HEK293 (cell line): ENCODE measurements around the gene SLC9A9.

Experiments
- CTCF ChIA-PET: fragments of 350-600 bp; formaldehyde crosslinking; extraction: SDS; loops from one replicate; lab custom pipeline; 2021; ENCODE audit warnings: antibody characterized with exemption; lab: Yijun Ruan, JAX
- POLR2A ChIA-PET: fragments of 300-600 bp; formaldehyde crosslinking; extraction: SDS; loops from one replicate; lab custom pipeline; 2020; ENCODE audit warnings: antibody characterized with exemption, inconsistent platforms; lab: Yijun Ruan, JAX
- H3K27ac ChIP-seq: fragments of 200-500 bp; sonication (Bioruptor generic); 2 replicates; pipeline ENCODE4 v1.5.1; 2014; ENCODE audit warnings: low read depth, low read length, control low read depth, inconsistent platforms; ENCODE audit errors: extremely low read depth
- H3K36me3 ChIP-seq, 2 experiments: fragments of 200-500 bp in 1 of 2; sonication (Bioruptor generic) in 1 of 2; 1 replicate in 1 of 2; 2 replicates in 1 of 2; pipeline ENCODE4 v1.5.1; 2014 to 2017; ENCODE audit warnings: inconsistent platforms in 2 of 2, low read length in 2 of 2; ENCODE audit not compliant: control insufficient read depth in 2 of 2, insufficient read depth in 1 of 2
- H3K4me1 ChIP-seq: fragments of 200-500 bp; sonication (Bioruptor generic); 2 replicates; pipeline ENCODE4 v1.5.1; 2014; ENCODE audit warnings: mild to moderate bottlenecking, low read length, inconsistent platforms; ENCODE audit not compliant: control insufficient read depth, insufficient read depth
- H3K4me3 ChIP-seq: 2 replicates; pipeline ENCODE4 v1.5.1; 2011; ENCODE audit warnings: low read depth, mild to moderate bottlenecking, control low read depth, low read length, moderate library complexity
- H3K9me3 ChIP-seq: fragments of 200-500 bp; sonication (Bioruptor generic); 2 replicates; pipeline ENCODE4 v1.5.1; 2014; ENCODE audit warnings: low read depth, low read length, inconsistent platforms; ENCODE audit not compliant: control insufficient read depth, insufficient read depth
- INSM2 ChIP-seq: fragments of 450-650 bp; formaldehyde crosslinking; IDR thresholded peaks from 2 replicates; pipeline ENCODE4 v1.5.1; 2016; ENCODE audit warnings: missing biosample characterization, missing genetic modification characterization
- KLF1 ChIP-seq: fragments of 450-650 bp; formaldehyde crosslinking; IDR thresholded peaks from 2 replicates; pipeline ENCODE4 v1.5.1; 2016; ENCODE audit warnings: missing biosample characterization, missing genetic modification characterization
- SCRT1 ChIP-seq: fragments of 450-650 bp; formaldehyde crosslinking; IDR thresholded peaks from 2 replicates; pipeline ENCODE4 v1.5.1; 2016; ENCODE audit warnings: missing biosample characterization, missing genetic modification characterization, borderline replicate concordance
- SCRT2 ChIP-seq: fragments of 450-650 bp; formaldehyde crosslinking; IDR thresholded peaks from 2 replicates; pipeline ENCODE4 v1.5.1; 2016; ENCODE audit warnings: missing biosample characterization, missing genetic modification characterization
- ZBTB44 ChIP-seq: fragments of 450-650 bp; IDR thresholded peaks from 2 replicates; pipeline ENCODE4 v1.5.1; 2018; ENCODE audit warnings: missing biosample characterization, mild to moderate bottlenecking, missing genetic modification characterization
- ZBTB7A ChIP-seq: fragments of 450-650 bp; formaldehyde crosslinking; IDR thresholded peaks from 2 replicates; pipeline ENCODE4 v1.5.1; 2016; ENCODE audit warnings: low read depth, missing biosample characterization, missing genetic modification characterization
- ZFP69B ChIP-seq: fragments of 450-650 bp; formaldehyde crosslinking; IDR thresholded peaks from 2 replicates; pipeline ENCODE4 v1.5.1; 2016; ENCODE audit warnings: missing biosample characterization, missing genetic modification characterization
- ZNF16 ChIP-seq: fragments of 450-650 bp; formaldehyde crosslinking; IDR thresholded peaks from 2 replicates; pipeline ENCODE4 v1.5.1; 2016; ENCODE audit warnings: low read depth, missing biosample characterization, missing genetic modification characterization
- ZNF174 ChIP-seq: fragments of 450-650 bp; formaldehyde crosslinking; IDR thresholded peaks from 2 replicates; pipeline ENCODE4 v1.5.0; 2017; ENCODE audit warnings: missing biosample characterization, mild to moderate bottlenecking, missing genetic modification characterization
- ZNF18 ChIP-seq: fragments of 450-650 bp; formaldehyde crosslinking; IDR thresholded peaks from 2 replicates; pipeline ENCODE4 v1.5.1; 2016; ENCODE audit warnings: missing biosample characterization, missing genetic modification characterization
- ZNF223 ChIP-seq: fragments of 450-650 bp; formaldehyde crosslinking; IDR thresholded peaks from 2 replicates; pipeline ENCODE4 v1.5.1; 2016; ENCODE audit warnings: missing biosample characterization, missing genetic modification characterization
- ZNF274 ChIP-seq, 2 experiments: fragments of 200-500 bp in 1 of 2; fragments of 450-650 bp in 1 of 2; sonication (Bioruptor generic) in 1 of 2; formaldehyde crosslinking in 1 of 2; IDR thresholded peaks; 2 replicates each; pipeline versions ENCODE4 v1.5.1 to v1.6.1; 2014 to 2016; ENCODE audit warnings: borderline replicate concordance in 1 of 2, inconsistent platforms in 1 of 2, low read length in 1 of 2, missing biosample characterization in 1 of 2, missing genetic modification characterization in 1 of 2
- ZNF311 ChIP-seq: fragments of 450-650 bp; formaldehyde crosslinking; IDR thresholded peaks from 2 replicates; pipeline ENCODE4 v1.5.1; 2017; ENCODE audit warnings: missing biosample characterization, missing genetic modification characterization, borderline replicate concordance
- ZNF350 ChIP-seq: fragments of 450-650 bp; formaldehyde crosslinking; IDR thresholded peaks from 2 replicates; pipeline ENCODE4 v1.5.0; 2017; ENCODE audit warnings: missing biosample characterization, mild to moderate bottlenecking, missing genetic modification characterization
- ZNF362 ChIP-seq: fragments of 450-650 bp; formaldehyde crosslinking; IDR thresholded peaks from 2 replicates; pipeline ENCODE4 v1.5.1; 2016; ENCODE audit warnings: missing biosample characterization, missing genetic modification characterization
- ZNF416 ChIP-seq: fragments of 450-650 bp; formaldehyde crosslinking; IDR thresholded peaks from 2 replicates; pipeline ENCODE4 v1.5.1; 2016; ENCODE audit warnings: missing biosample characterization, missing genetic modification characterization
- ZNF423 ChIP-seq: fragments of 450-650 bp; formaldehyde crosslinking; IDR thresholded peaks from 2 replicates; pipeline ENCODE4 v1.5.1; 2016; ENCODE audit warnings: missing biosample characterization, missing genetic modification characterization
- ZNF449 ChIP-seq: fragments of 450-650 bp; formaldehyde crosslinking; IDR thresholded peaks from 2 replicates; pipeline ENCODE4 v1.5.1; 2017; ENCODE audit warnings: missing biosample characterization, mild to moderate bottlenecking, missing genetic modification characterization, moderate library complexity
- ZNF544 ChIP-seq: fragments of 450-650 bp; formaldehyde crosslinking; IDR thresholded peaks from 2 replicates; pipeline ENCODE4 v1.5.0; 2017; ENCODE audit warnings: missing biosample characterization, missing genetic modification characterization
- ZNF555 ChIP-seq: fragments of 450-650 bp; formaldehyde crosslinking; conservative IDR thresholded peaks from 2 replicates; pipeline ENCODE4 v1.5.1; 2017; ENCODE audit warnings: missing biosample characterization, mild to moderate bottlenecking, missing genetic modification characterization, inconsistent platforms
- ZNF561 ChIP-seq: fragments of 450-650 bp; IDR thresholded peaks from 2 replicates; pipeline ENCODE4 v1.5.1; 2018; ENCODE audit warnings: missing biosample characterization, missing genetic modification characterization, borderline replicate concordance
- ZNF777 ChIP-seq: fragments of 450-650 bp; formaldehyde crosslinking; IDR thresholded peaks from 2 replicates; pipeline ENCODE4 v1.5.1; 2017; ENCODE audit warnings: missing biosample characterization, missing genetic modification characterization, borderline replicate concordance

SLC9A9 gene

GRCh38 chr3:143226678-143227291 is 621.5 kb downstream of the SLC9A9 start:
- Histone ChIP-seq H3K9me3 (no peaks in the 10 kb centered on the region), H3K4me3 (no peak overlapping the region), H3K4me1 (no peaks in the 10 kb centered on the region), H3K36me3 (no peaks in the 10 kb centered on the region), H3K27ac (no peak overlapping the region)
- TF ChIP-seq ZNF174 (tag by site-specific recombination): no peak
- TF ChIP-seq SCRT1: peak; percentile 51; the same call in 1 of the 2 replicates
- peak; percentile 69; the same call in 1 of the 2 replicates for TF ChIP-seq SCRT2 (tag by site-specific recombination)
- POLR2A ChIA-PET: no interaction called here
- CTCF ChIA-PET: no interaction called here

GRCh38 chr3:143224716-143225115 is 623.6 kb downstream of the SLC9A9 start:
- TF ChIP-seq ZNF449 (no peak), ZNF223 (tag by site-specific recombination) (no peak), ZNF777 (tag by site-specific recombination) (no peak), ZNF311 (tag by site-specific recombination) (no peak), ZBTB44 (tag by site-specific recombination) (no peak), ZNF416 (tag by site-specific recombination) (no peak), ZNF16 (tag by site-specific recombination) (no peak), ZFP69B (no peak), ZNF274 (IDR thresholded peaks at IDR 0.05; ENCODE audit: low read length) (no peak), ZNF274 (tag by site-specific recombination; IDR thresholded peaks at IDR 0.05; ENCODE audit: borderline replicate concordance) (no peak), ZNF18 (tag by site-specific recombination) (no peak), ZNF561 (tag by site-specific recombination) (no peak), ZNF544 (tag by site-specific recombination) (no peak)
- no peak overlapping the region for H3K27ac ChIP-seq
- no peak overlapping the region for H3K4me3 ChIP-seq
- no peaks in the 10 kb centered on the region for H3K9me3 ChIP-seq
- no peaks in the 10 kb centered on the region for H3K36me3 ChIP-seq
- ChIA-PET CTCF (no interaction called here), POLR2A (no interaction called here)
- H3K4me1 ChIP-seq: no peaks in the 10 kb centered on the region

GRCh38 chr3:143222981-143223380 is 625.3 kb downstream of the SLC9A9 start:
- TF ChIP-seq KLF1 (no peak), ZNF555 (tag by site-specific recombination) (no peak), INSM2 (tag by site-specific recombination) (no peak), ZNF423 (tag by site-specific recombination) (no peak), ZBTB7A (tag by site-specific recombination) (no peak), ZNF16 (tag by site-specific recombination) (no peak), ZNF362 (tag by site-specific recombination) (no peak), ZNF350 (tag by site-specific recombination) (no peak)
- POLR2A ChIA-PET: no interaction called here
- CTCF ChIA-PET: no interaction called here

More at GRCh38 chr3:143222981-143223380, 625.3 kb downstream of the SLC9A9 start:
- Histone ChIP-seq H3K36me3 (no peaks in the 10 kb centered on the region), H3K4me3 (no peak overlapping the region), H3K4me1 (no peaks in the 10 kb centered on the region), H3K27ac (no peak overlapping the region), H3K9me3 (no peaks in the 10 kb centered on the region)
